GM12865 (cell line): Measurements from ENCODE around the gene NECTIN4.
"Not testable (repeated sequence)": the region's sequence is repeated elsewhere in the genome, so short reads cannot be mapped to it uniquely, and the experiment has no call there.

ENCODE experiments used
- DNase-seq: peaks from one replicate; pipeline ENCODE4 v3.0.0; 2010; ENCODE audit warnings: low read depth
- H3K4me3 ChIP-seq: 2 replicates; pipeline ENCODE4 v1.5.1; 2011; ENCODE audit warnings: mild to moderate bottlenecking, low read depth, low read length, control low read depth
- CTCF ChIP-seq: IDR thresholded peaks from 2 replicates; pipeline ENCODE4 v1.5.1; 2011; ENCODE audit warnings: low read length, control low read depth, low read depth, inconsistent platforms; ENCODE audit not compliant: insufficient read depth; ENCODE audit errors: missing control alignments

NECTIN4 gene

GRCh38 chr1:161119092-161119903, 29.9 kb upstream of the NECTIN4 start:
- H3K4me3 ChIP-seq = peak overlapping the region; percentile 74
- peak; percentile 78 for DNase-seq
- peak; percentile 41 for TF ChIP-seq CTCF

- DNase-seq = peak; percentile 89
- peak within 1 kb of the TSS; percentile 74 for H3K4me3 ChIP-seq
- TF ChIP-seq CTCF = no peak
Measured at GRCh38 chr1:161117759-161118581, 28.6 kb upstream of the NECTIN4 start, which contains the start of the genes NIT1 and PFDN2. NIT1 (plus strand) TSS chr1:161118105; CDS start chr1:161118177, 72 bp downstream. PFDN2 (minus strand) TSS chr1:161118037; CDS start chr1:161118026, 11 bp downstream.

GRCh38 chr1:161115961-161116360, 26.6 kb upstream of the NECTIN4 start:
- DNase-seq, H3K4me3 ChIP-seq: not testable (repeated sequence)

- no peak overlapping the region for H3K4me3 ChIP-seq
- DNase-seq = no peak
Measured at GRCh38 chr1:161115132-161115711, 25.9 kb upstream of the NECTIN4 start.

GRCh38 chr1:161114556-161114955, 25.2 kb upstream of the NECTIN4 start:
- H3K4me3 ChIP-seq = no peak overlapping the region
- no peak for TF ChIP-seq CTCF
- DNase-seq = no peak

More at GRCh38 chr1:161115132-161115711, 25.9 kb upstream of the NECTIN4 start:
- TF ChIP-seq CTCF = no peak

- no peak for DNase-seq
- no peak for TF ChIP-seq CTCF
Measured at GRCh38 chr1:161113915-161114314, 24.6 kb upstream of the NECTIN4 start.

GRCh38 chr1:161111527-161111926, 22.2 kb upstream of the NECTIN4 start:
- DNase-seq = no peak
- no peak for TF ChIP-seq CTCF

More at GRCh38 chr1:161113915-161114314, 24.6 kb upstream of the NECTIN4 start:
- H3K4me3 ChIP-seq = no peak overlapping the region

More at GRCh38 chr1:161111527-161111926, 22.2 kb upstream of the NECTIN4 start:
- no peak overlapping the region for H3K4me3 ChIP-seq
